H1 (cell line): ENCODE data around the gene COL12A1. TPM values are rescaled to one million over a fixed set of nuclear protein-coding genes. Genes with fewer than 3 reads are reported as not detected.
A peak's percentile ranks its signal among the peaks of the same experiment; 100 is the strongest.

ENCODE experiments used
- CTCF ChIA-PET: fragments of 300-600 bp; sonication (Branson Sonifier 250); formaldehyde crosslinking; loops from one replicate; lab custom pipeline; 2021; ENCODE audit not compliant: partially characterized antibody; lab: Charles Lee
- POLR2A ChIA-PET: fragments of 300-600 bp; sonication (Branson Sonifier 250); formaldehyde crosslinking; loops from one replicate; lab custom pipeline; 2021; ENCODE audit warnings: inconsistent platforms; ENCODE audit not compliant: partially characterized antibody; lab: Charles Lee
- DNase-seq, 2 experiments: peaks; one replicate each; pipeline versions ENCODE4 v3.0.0 to v3.0.0-alpha.2; 2010 to 2022; ENCODE audit warnings: low spot score in 2 of 2, low read depth in 1 of 2, mixed read lengths in 1 of 2
- FAIRE-seq: peaks from 2 replicates; lab custom pipeline; 2011; peaks lifted over from hg19 to GRCh38; lab: Jason Lieb, UNC
- H2AFZ ChIP-seq: 2 replicates; pipeline ENCODE4 v1.8.1; 2012; ENCODE audit warnings: low read length, inconsistent platforms
- H2AK5ac ChIP-seq: 2 replicates; pipeline ENCODE4 v1.6.1; 2013; ENCODE audit warnings: low read depth, low read length
- H2BK120ac ChIP-seq: replicated peaks from 2 replicates; pipeline ENCODE3; 2013; ENCODE audit warnings: low read depth, low read length, inconsistent platforms
- H2BK12ac ChIP-seq: 2 replicates; pipeline ENCODE4 v1.6.1; 2013; ENCODE audit warnings: low read depth, low read length
- H2BK15ac ChIP-seq: 2 replicates; pipeline ENCODE4 v1.6.1; 2013; ENCODE audit warnings: low read length
- H2BK20ac ChIP-seq: 2 replicates; pipeline ENCODE4 v1.6.1; 2013; ENCODE audit warnings: low read length
- H2BK5ac ChIP-seq: 2 replicates; pipeline ENCODE4 v1.6.1; 2013; ENCODE audit warnings: low read depth, low read length
- H3K14ac ChIP-seq: 2 replicates; pipeline ENCODE4 v1.6.1; 2013; ENCODE audit warnings: inconsistent platforms; ENCODE audit not compliant: insufficient read length
- H3K18ac ChIP-seq: 2 replicates; pipeline ENCODE4 v1.6.1; 2013; ENCODE audit warnings: low read length; ENCODE audit errors: extremely low read depth
- H3K23ac ChIP-seq: 2 replicates; pipeline ENCODE4 v1.6.1; 2013; ENCODE audit warnings: inconsistent platforms; ENCODE audit not compliant: insufficient read length
- H3K23me2 ChIP-seq: 2 replicates; pipeline ENCODE4 v1.6.1; 2013; ENCODE audit warnings: low read depth, low read length
- H3K27ac ChIP-seq: 2 replicates; pipeline ENCODE4 v1.6.1; 2011; ENCODE audit warnings: low read depth, low read length, inconsistent platforms
- H3K27me3 ChIP-seq, 4 experiments: replicated peaks in 1 of 4; 1 replicate in 1 of 4; 2 replicates in 3 of 4; pipeline versions ENCODE4 v1.6.1 to v1.8.1; 2011 to 2013; ENCODE audit warnings: low read length in 3 of 4, mild to moderate bottlenecking in 3 of 4, inconsistent platforms in 2 of 4, mixed read lengths in 2 of 4, moderate library complexity in 1 of 4; ENCODE audit not compliant: control insufficient read depth in 3 of 4, insufficient read depth in 3 of 4; ENCODE audit errors: extremely low read depth in 1 of 4
- H3K36me3 ChIP-seq, 4 experiments: 2 replicates each; pipeline versions ENCODE4 v1.6.1 to v1.8.1; 2011 to 2013; ENCODE audit warnings: mild to moderate bottlenecking in 4 of 4, low read length in 3 of 4, moderate library complexity in 2 of 4, control low read depth in 1 of 4, inconsistent platforms in 1 of 4; ENCODE audit not compliant: insufficient read depth in 4 of 4, control insufficient read depth in 2 of 4
- H3K4ac ChIP-seq: replicated peaks from 2 replicates; pipeline ENCODE3; 2013; ENCODE audit warnings: low read length, low read depth, mixed read lengths, inconsistent platforms; ENCODE audit not compliant: insufficient read length
- H3K4me1 ChIP-seq, 4 experiments: replicated peaks in 1 of 4; 1 replicate in 1 of 4; 2 replicates in 3 of 4; pipeline versions ENCODE4 v1.6.1 to v1.8.1; 2011 to 2013; ENCODE audit warnings: low read length in 3 of 4, inconsistent platforms in 2 of 4, mixed read lengths in 1 of 4; ENCODE audit not compliant: insufficient read depth in 4 of 4, control insufficient read depth in 3 of 4
- H3K4me2 ChIP-seq, 2 experiments: 2 replicates each; pipeline versions ENCODE4 v1.6.1 to v1.8.1; 2011 to 2013; ENCODE audit warnings: low read depth in 2 of 2, low read length in 2 of 2, control low read depth in 1 of 2, inconsistent platforms in 1 of 2, mild to moderate bottlenecking in 1 of 2; ENCODE audit not compliant: insufficient read depth in 1 of 2
- H3K4me3 ChIP-seq, 4 experiments: fragments of 200-600, 300-600 bp in 1 of 4; sonication (generic), shearing (Covaris generic), sonication (Bioruptor Twin) in 1 of 4; 2 replicates each; pipeline versions ENCODE4 v1.5.1 to v1.8.1; 2011 to 2016; ENCODE audit warnings: low read length in 4 of 4, low read depth in 3 of 4, control low read depth in 2 of 4, inconsistent platforms in 2 of 4, mild to moderate bottlenecking in 2 of 4, mixed read lengths in 1 of 4, moderate library complexity in 1 of 4; ENCODE audit not compliant: insufficient read depth in 2 of 4; ENCODE audit errors: extremely low read depth in 1 of 4
- H3K56ac ChIP-seq: replicated peaks from 2 replicates; pipeline ENCODE3; 2013; ENCODE audit warnings: low read depth, mild to moderate bottlenecking, mixed read lengths, low read length, inconsistent platforms; ENCODE audit not compliant: insufficient read length
- H3K79me1 ChIP-seq: 2 replicates; pipeline ENCODE4 v1.6.1; 2013; ENCODE audit warnings: low read depth, low read length, control low read depth
- H3K79me2 ChIP-seq, 2 experiments: 2 replicates each; pipeline versions ENCODE4 v1.6.1 to v1.8.1; 2012 to 2013; ENCODE audit warnings: low read length in 2 of 2, mild to moderate bottlenecking in 2 of 2, inconsistent platforms in 1 of 2; ENCODE audit not compliant: insufficient read depth in 2 of 2, control insufficient read depth in 1 of 2
- H3K9ac ChIP-seq, 4 experiments: replicated peaks in 1 of 4; 1 replicate in 1 of 4; 2 replicates in 3 of 4; pipeline versions ENCODE4 v1.6.1 to v1.8.1; 2011 to 2013; ENCODE audit warnings: low read depth in 3 of 4, low read length in 3 of 4, control low read depth in 2 of 4, mild to moderate bottlenecking in 2 of 4, moderate library complexity in 2 of 4, inconsistent platforms in 1 of 4; ENCODE audit errors: extremely low read depth in 1 of 4
- H3K9me3 ChIP-seq, 2 experiments: 2 replicates each; pipeline versions ENCODE4 v1.6.1 to v1.8.1; 2012 to 2013; ENCODE audit warnings: mild to moderate bottlenecking in 2 of 2, moderate library complexity in 2 of 2, control low read depth in 1 of 2, inconsistent platforms in 1 of 2, low read depth in 1 of 2, low read length in 1 of 2, mixed read lengths in 1 of 2; ENCODE audit not compliant: insufficient read depth in 2 of 2
- H4K20me1 ChIP-seq, 2 experiments: replicated peaks in 1 of 2; 2 replicates each; pipeline versions ENCODE3 to v1.8.1; 2011 to 2013; ENCODE audit warnings: inconsistent platforms in 2 of 2, low read length in 2 of 2, mild to moderate bottlenecking in 1 of 2; ENCODE audit not compliant: insufficient read depth in 2 of 2, control insufficient read depth in 1 of 2
- H4K5ac ChIP-seq: 2 replicates; pipeline ENCODE4 v1.6.1; 2013; ENCODE audit warnings: low read length, low read depth, mixed read lengths, inconsistent platforms; ENCODE audit not compliant: insufficient read length
- H4K8ac ChIP-seq: 2 replicates; pipeline ENCODE4 v1.8.0; 2013; ENCODE audit warnings: mild to moderate bottlenecking, moderate library complexity, low read length, inconsistent platforms; ENCODE audit not compliant: insufficient read depth; ENCODE audit errors: extremely low read depth
- H4K91ac ChIP-seq: replicated peaks from 2 replicates; pipeline ENCODE3; 2013; ENCODE audit warnings: low read length, mixed read lengths, inconsistent platforms; ENCODE audit not compliant: insufficient read length
- BCL11A ChIP-seq, 2 experiments: IDR thresholded peaks; one replicate each; pipeline ENCODE4 v1.6.1; 2011; ENCODE audit warnings: low read depth in 2 of 2, low read length in 2 of 2, mild to moderate bottlenecking in 2 of 2
- EGR1 ChIP-seq: IDR thresholded peaks from 2 replicates; pipeline ENCODE4 v1.6.1; 2011; ENCODE audit warnings: low read depth, low read length, borderline replicate concordance
- EP300 ChIP-seq, 2 experiments: IDR thresholded peaks; 1 replicate in 1 of 2; 2 replicates in 1 of 2; pipeline ENCODE4 v1.6.1; 2011 to 2012; ENCODE audit warnings: low read depth in 2 of 2, low read length in 2 of 2, mild to moderate bottlenecking in 2 of 2, borderline replicate concordance in 1 of 2, inconsistent platforms in 1 of 2, moderate library complexity in 1 of 2
- NRF1 ChIP-seq: IDR thresholded peaks from 2 replicates; pipeline ENCODE4 v1.6.1; 2011; ENCODE audit warnings: mild to moderate bottlenecking, low read depth, low read length, improper control_type of control experiment
- SIN3A ChIP-seq, 2 experiments: IDR thresholded peaks in 1 of 2; conservative IDR thresholded peaks in 1 of 2; 2 replicates each; pipeline ENCODE4 v1.6.1; 2011 to 2012; ENCODE audit warnings: low read length in 2 of 2, improper control_type of control experiment in 1 of 2, low read depth in 1 of 2, mild to moderate bottlenecking in 1 of 2
- SP1 ChIP-seq: IDR thresholded peaks from 2 replicates; pipeline ENCODE4 v1.6.1; 2011; ENCODE audit warnings: low read depth, low read length
- WGBS, 2 experiments: shearing (Covaris generic) in 1 of 2; methylation state at CpG; one replicate each; pipeline versions ENCODE4 v1.1.6 to v1.1.7; 2013 to 2015; ENCODE audit warnings: low lambda C conversion rate in 2 of 2, mixed read lengths in 2 of 2, inconsistent platforms in 1 of 2, low coverage in 1 of 2, missing lambda C conversion rate in 1 of 2; ENCODE audit not compliant: insufficient replicate concordance in 2 of 2, insufficient coverage in 1 of 2, insufficient read length in 1 of 2; ENCODE audit errors: extremely low coverage in 1 of 2, missing lambda C conversion rate in 1 of 2; 5-methylcytosine and 5-hydroxymethylcytosine counted together
- polyA plus RNA-seq, 7 experiments: library from polyadenylated mRNA; depleted of rRNA in 3 of 7; stranded (reverse) in 5 of 7; unstranded in 2 of 7; fragments of >200 nt in 5 of 7; fragments of 200-250 nt in 2 of 7; gene quantifications; 1 replicate in 5 of 7; 2 replicates in 1 of 7; 4 replicates in 1 of 7; pipeline versions ENCODE4 v1.2.1 to v1.2.3, GENCODE V29; 2011 to 2013; ENCODE audit warnings: missing spikeins in 2 of 7, mixed read lengths in 2 of 7
- total RNA-seq: library from RNA; stranded (reverse); fragmentation: NEBNext Ultra II Directional; extraction: Animal tissue kit (Norgen Biotek cat#: 25700); gene quantifications from 2 replicates; pipeline ENCODE4 v1.2.1, GENCODE V29; 2021

COL12A1 gene
- total and polyA plus RNA-seq, 2 of the 8 experiments (the other 6 are each of a cell fraction or from before 2014, with no cell fraction given): 1.4 to 4.7 TPM

DNA sequence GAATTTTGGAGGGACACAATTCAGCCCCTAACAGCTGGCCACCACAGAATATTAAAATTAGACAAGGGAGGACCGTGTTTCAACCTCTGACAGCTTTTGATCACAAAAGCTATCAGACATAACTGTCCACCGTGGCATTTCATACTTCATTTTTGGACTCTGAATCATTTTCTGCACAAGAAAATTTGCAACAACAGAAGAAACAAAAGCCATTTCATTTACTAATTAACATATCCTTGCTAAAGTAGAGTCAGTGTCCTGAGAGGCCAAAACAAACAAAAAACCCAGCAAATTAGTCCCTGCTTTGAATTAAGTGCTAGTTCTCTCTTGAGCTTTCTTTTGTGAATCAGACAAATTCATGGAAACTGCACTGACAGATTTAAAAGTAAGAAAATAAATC, 17.6 kb upstream of the COL12A1 start:
- no peak overlapping the region for H3K27ac ChIP-seq
- H2BK5ac ChIP-seq: no peak overlapping the region
- H3K4me2 ChIP-seq: no peak overlapping the region
- CTCF ChIA-PET: interaction anchor here (5.6 kb wide), 1 partner anchor 14 kb away, joined by 48 read pairs; no protein-coding TSS in a partner anchor
- TF ChIP-seq NRF1: no peak
- no peak for TF ChIP-seq SIN3A (conservative IDR thresholded peaks at IDR 0.05 in 1 of 2, IDR thresholded peaks at IDR 0.05 in 1 of 2; ENCODE audit: low read depth in 1 of 2, low read length in 2 of 2)
- TF ChIP-seq BCL11A (IDR thresholded peaks at IDR 0.05; ENCODE audit: low read depth in 2 of 2, low read length in 2 of 2): no peak
- TF ChIP-seq EGR1: no peak
- no peak for TF ChIP-seq SP1
- TF ChIP-seq EP300 (IDR thresholded peaks at IDR 0.05; ENCODE audit: borderline replicate concordance in 1 of 2, low read depth in 2 of 2, low read length in 2 of 2): no peak
- no peak overlapping the region for H4K5ac ChIP-seq
- no peaks in the 10 kb centered on the region for H3K79me2 ChIP-seq
- 0 out of 2 replicates have a peak overlapping the region, but pooled peaks have one; percentile 8 for H2AFZ ChIP-seq
- peaks cover 0 to 4% (median 0%) of the 10 kb centered on the region in 4 experiments; a peak in 1 of 7 replicates for H3K4me1 ChIP-seq
- H3K36me3 ChIP-seq: no peaks in the 10 kb centered on the region
- DNase-seq (no peak), FAIRE-seq (no peak)
- no peak overlapping the region for H3K23ac ChIP-seq
- no peak overlapping the region for H2BK15ac ChIP-seq
- H4K20me1 ChIP-seq: no peaks in the 10 kb centered on the region
- no peak overlapping the region for H3K56ac ChIP-seq
- no peak overlapping the region for H3K4ac ChIP-seq
- H3K9ac ChIP-seq: no peak overlapping the region
- no peak overlapping the region for H4K91ac ChIP-seq
- WGBS, 2 experiments: 88% methylated on average over 2 of the region's 2 CpGs; no CpG with 5 or more reads in 1 of the 2 experiments
- no peak overlapping the region for H2BK20ac ChIP-seq
- no peaks in the 10 kb centered on the region for H3K23me2 ChIP-seq
- no peak overlapping the region for H4K8ac ChIP-seq
- H3K79me1 ChIP-seq: no peaks in the 10 kb centered on the region
- H2AK5ac ChIP-seq: no peak overlapping the region
- H3K9me3 ChIP-seq: no peaks in the 10 kb centered on the region
- H3K4me3 ChIP-seq: no peak overlapping the region
- no peak overlapping the region for H3K14ac ChIP-seq
- no peak overlapping the region for H2BK120ac ChIP-seq
- no peak overlapping the region for H2BK12ac ChIP-seq
- no peaks in the 10 kb centered on the region for H3K27me3 ChIP-seq
- H3K18ac ChIP-seq: no peak overlapping the region
- POLR2A ChIA-PET: interaction anchor here (1.8 kb wide), 1 partner anchor 20 kb away, joined by 5 read pairs; the partner anchor contains the start of gene COX7A2
